GM23248 (cell line): ENCODE results near the gene RMI2.

Source experiments
- EZH2 ChIP-seq: fragments of 200-600 bp; sonication (generic); IDR thresholded peaks from 2 replicates; pipeline ENCODE4 v1.6.1; 2018; ENCODE audit warnings: antibody characterized with exemption, mild to moderate bottlenecking; ENCODE audit not compliant: insufficient read depth, poor library complexity, severe bottlenecking
- EZH2phosphoT487 ChIP-seq: fragments of 200-600 bp; sonication (generic); IDR thresholded peaks from 2 replicates; pipeline ENCODE4 v1.6.1; 2018; ENCODE audit warnings: antibody characterized with exemption, moderate library complexity, mild to moderate bottlenecking, low read depth; ENCODE audit not compliant: insufficient read depth

GRCh38 chr16:11380836-11381235, 35.6 kb downstream of the RMI2 start:
- no peak for TF ChIP-seq EZH2phosphoT487
- no peak for TF ChIP-seq EZH2
